Measurements from ENCODE around the gene CCDC187. TPM values are rescaled to one million over a fixed set of nuclear protein-coding genes. Genes with fewer than 3 reads are reported as not detected.

Gene CCDC187
- polyA plus RNA-seq, 3 donors, result 2.7 to 4.6 (median 3.6) TPM

- no peak for DNase-seq
These were observed 4.4 kb downstream of the CCDC187 start for GRCh38 chr9:136299541-136299940.

GRCh38 chr9:136299116-136299515 lies 4.8 kb downstream of the CCDC187 start:
- DNase-seq, result no peak

- no peak for DNase-seq
These were observed 5.8 kb downstream of the CCDC187 start for GRCh38 chr9:136297766-136298735.

- no peak for DNase-seq
These were observed 6.7 kb downstream of the CCDC187 start for GRCh38 chr9:136297016-136297691.

GRCh38 chr9:136296434-136297015 lies 7.4 kb downstream of the CCDC187 start:
- DNase-seq, result no peak

- DNase-seq, result peak; percentile 69
These were observed 8.1 kb downstream of the CCDC187 start for GRCh38 chr9:136295542-136296433.

GRCh38 chr9:136295055-136295454 lies 8.8 kb downstream of the CCDC187 start:
- DNase-seq, result no peak

GRCh38 chr9:136294437-136294836 lies 9.5 kb downstream of the CCDC187 start:
- DNase-seq, result no peak

GRCh38 chr9:136293476-136294077 lies 10.3 kb downstream of the CCDC187 start:
- no peak for DNase-seq

- DNase-seq, result no peak
These were observed 11.1 kb downstream of the CCDC187 start for GRCh38 chr9:136292591-136293448.

- DNase-seq, result no peak
These were observed 11.8 kb downstream of the CCDC187 start for GRCh38 chr9:136292026-136292538.

GRCh38 chr9:136291306-136292025 lies 12.4 kb downstream of the CCDC187 start:
- no peak for DNase-seq

GRCh38 chr9:136290508-136291000 lies 13.3 kb downstream of the CCDC187 start:
- DNase-seq, result no peak

GRCh38 chr9:136289651-136290507 lies 14.0 kb downstream of the CCDC187 start:
- no peak for DNase-seq

- no peak for DNase-seq
These were observed 15.7 kb downstream of the CCDC187 start for GRCh38 chr9:136287960-136288753.

- DNase-seq, result no peak
These were observed 16.9 kb downstream of the CCDC187 start for GRCh38 chr9:136286987-136287379.

GRCh38 chr9:136286359-136286986 lies 17.4 kb downstream of the CCDC187 start:
- no peak for DNase-seq

Data from renal pelvis (tissue), 4 donors.